ENCODE data around the gene ALG1. TPM values are rescaled to one million over a fixed set of nuclear protein-coding genes. Genes with fewer than 3 reads are reported as not detected.
A peak's percentile ranks its signal among the peaks of the same experiment; 100 is the strongest.

Gene ALG1
- total and polyA plus RNA-seq, 7 experiments from 2014 or later = 12.9 to 29.1 (median 22.1) TPM

DNA sequence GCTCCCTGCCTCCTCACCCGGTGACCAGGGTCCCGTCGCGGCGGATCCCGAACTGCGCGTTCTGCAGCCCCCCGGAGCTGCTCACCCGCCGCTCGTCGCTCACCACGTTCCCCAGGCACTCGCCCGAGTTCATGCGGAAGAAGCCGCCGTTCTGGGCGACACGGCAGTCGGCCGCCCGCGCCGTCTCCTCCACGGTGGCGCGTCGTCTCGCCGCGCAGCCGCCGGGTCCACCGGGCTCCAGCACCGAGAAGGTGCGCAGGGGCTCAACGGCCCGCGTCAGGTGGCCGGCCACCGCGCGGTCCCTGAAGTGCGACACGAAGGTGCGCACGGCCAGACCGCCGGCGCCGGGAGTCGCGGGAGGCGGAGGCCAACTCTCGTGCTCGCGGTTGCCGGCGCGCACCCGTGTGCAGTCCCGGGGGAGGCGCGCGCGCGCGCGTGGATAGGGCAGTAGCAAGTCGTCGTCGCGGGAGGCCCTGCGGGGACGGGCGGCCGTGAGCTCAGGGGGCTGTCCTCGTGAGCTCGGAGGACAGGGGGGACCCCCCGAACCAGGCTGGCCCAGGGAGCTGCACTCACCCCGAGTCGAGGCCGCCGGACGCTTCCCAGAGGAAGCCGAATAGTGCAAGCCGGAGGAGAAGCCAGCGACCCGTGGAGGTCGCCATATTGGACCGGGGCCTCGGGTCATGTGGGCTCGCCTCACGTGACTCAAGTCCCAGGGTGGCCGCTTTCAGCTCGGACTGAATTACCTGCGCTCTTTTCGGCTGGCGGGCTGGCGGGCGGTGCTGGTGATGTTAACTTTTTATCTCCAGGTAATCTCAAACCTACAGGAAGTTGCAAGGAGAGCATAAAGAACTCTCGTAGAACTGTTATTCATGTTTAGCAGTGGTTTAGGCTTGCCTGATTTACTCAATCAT is 38.1 kb upstream of the ALG1 start, which contains the start of gene NAGPA:
NAGPA (minus strand) TSS at position 680 of the 911 bp plus-strand sequence; CDS start at position 659, 21 bp downstream.
- peaks cover 17 to 33% (median 23%) of the 10 kb centered on the region in 7 donors for H3K4me1 Mint-ChIP-seq
- ChIA-PET CTCF (no interaction called here), POLR2A (interaction anchor here (0.6 to 3.0 kb wide), 12 partner anchors 9 to 535 kb away, joined by 3 to 30 read pairs (median 4); partner anchors contain the start of genes ALG1, ANKS3 and DNAAF8)
- intact Hi-C loops (cut with micrococcal nuclease) = loop anchor here (1.0 to 5.0 kb wide), 7 partner anchors 37 to 231 kb away; partner anchors contain the start of genes ALG1 (in 2 of the 2), EEF2KMT (in 2 of the 2), GLYR1 (in 2 of the 2) and UBN1 (in 2 of the 2)
- H3K4me3 ChIP-seq (ENCODE audit: low read length) = peak within 1 kb of the TSS; percentile 80
- peaks cover 17 to 18% of the 10 kb centered on the region in 2 donors for H3K4me1 ChIP-seq (ENCODE audit: control insufficient read depth in 2 of 2, insufficient read depth in 2 of 2, low read length in 2 of 2)
- peaks cover 0 to 22% (median 3%) of the 10 kb centered on the region in 3 experiments for H3K36me3 ChIP-seq (ENCODE audit: control insufficient read depth in 2 of 3, insufficient read depth in 3 of 3, low read length in 3 of 3)
- H3K27me3 Mint-ChIP-seq = no peaks in the 10 kb centered on the region
- no peaks in the 10 kb centered on the region for H3K9me3 Mint-ChIP-seq
- H3K27me3 ChIP-seq (ENCODE audit: control insufficient read depth in 2 of 2, insufficient read depth in 2 of 2, low read length in 2 of 2) = no peaks in the 10 kb centered on the region
- H3K4me3 Mint-ChIP-seq = peak within 1 kb of the TSS; percentile 73 to 94 (median 90)
- H3K9me3 ChIP-seq (ENCODE audit: control insufficient read depth in 2 of 3, low read length in 3 of 3) = no peaks in the 10 kb centered on the region
- peak within 1 kb of the TSS; percentile 68 to 95 (median 91) for H3K27ac Mint-ChIP-seq
- DNase-seq (peak; percentile 68 to 91 (median 87)), ATAC-seq (peak; percentile 93)
- peaks cover 0 to 8% (median 0%) of the 10 kb centered on the region in 5 donors for H3K36me3 Mint-ChIP-seq
- peak within 1 kb of the TSS; percentile 70 for H3K27ac ChIP-seq (ENCODE audit: low read depth, low read length)

DNA sequence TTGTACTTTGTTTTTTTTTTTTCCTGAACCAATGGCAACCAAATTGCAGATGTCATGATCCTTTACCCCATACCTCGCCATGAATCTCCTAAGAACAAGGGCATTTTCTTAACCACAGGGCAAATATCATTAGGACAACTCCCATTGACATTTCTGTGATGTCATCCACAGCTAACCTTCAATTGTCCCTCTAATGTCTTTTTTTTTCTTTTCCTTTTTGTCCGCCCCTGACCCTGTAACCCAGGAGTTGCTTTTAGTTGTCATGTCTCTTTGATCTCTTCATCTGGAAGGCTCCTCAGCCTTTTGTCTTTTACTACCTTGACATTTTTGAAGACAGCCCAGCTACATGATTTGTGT is 37.5 kb upstream of the ALG1 start:
- Histone ChIP-seq H3K27ac (ENCODE audit: low read depth, low read length) (peak overlapping the region; percentile 70), H3K27me3 (ENCODE audit: control insufficient read depth in 2 of 2, insufficient read depth in 2 of 2, low read length in 2 of 2) (no peaks in the 10 kb centered on the region), H3K4me3 (ENCODE audit: low read length) (peak overlapping the region; percentile 80), H3K9me3 (ENCODE audit: control insufficient read depth in 2 of 3, low read length in 3 of 3) (no peaks in the 10 kb centered on the region), H3K36me3 (ENCODE audit: control insufficient read depth in 2 of 3, insufficient read depth in 3 of 3, low read length in 3 of 3) (peaks cover 0 to 15% (median 2%) of the 10 kb centered on the region in 3 experiments), H3K4me1 (ENCODE audit: control insufficient read depth in 2 of 2, insufficient read depth in 2 of 2, low read length in 2 of 2) (peaks cover 17 to 18% of the 10 kb centered on the region in 2 donors)
- POLR2A ChIA-PET = interaction anchor here (0.9 to 3.0 kb wide), 8 partner anchors 13 to 300 kb away, joined by 3 to 30 read pairs (median 4); partner anchors contain the start of genes ALG1, ANKS3 and DNAAF8
- CTCF ChIA-PET = no interaction called here
- no peaks in the 10 kb centered on the region for H3K9me3 Mint-ChIP-seq
- intact Hi-C loops (cut with micrococcal nuclease) = loop anchor here in 1 of 2 donors (5.0 kb wide), 1 partner anchor 63 kb away; the partner anchor contains the start of gene EEF2KMT
- H3K36me3 Mint-ChIP-seq = peaks cover 0 to 4% (median 0%) of the 10 kb centered on the region in 5 donors
- peak overlapping the region; percentile 68 to 95 (median 91) for H3K27ac Mint-ChIP-seq
- no peaks in the 10 kb centered on the region for H3K27me3 Mint-ChIP-seq
- H3K4me1 Mint-ChIP-seq = peaks cover 17 to 33% (median 23%) of the 10 kb centered on the region in 7 donors
- no peak for ATAC-seq
- no peak for DNase-seq
- H3K4me3 Mint-ChIP-seq = peak overlapping the region; percentile 73 to 94 (median 90)

DNA sequence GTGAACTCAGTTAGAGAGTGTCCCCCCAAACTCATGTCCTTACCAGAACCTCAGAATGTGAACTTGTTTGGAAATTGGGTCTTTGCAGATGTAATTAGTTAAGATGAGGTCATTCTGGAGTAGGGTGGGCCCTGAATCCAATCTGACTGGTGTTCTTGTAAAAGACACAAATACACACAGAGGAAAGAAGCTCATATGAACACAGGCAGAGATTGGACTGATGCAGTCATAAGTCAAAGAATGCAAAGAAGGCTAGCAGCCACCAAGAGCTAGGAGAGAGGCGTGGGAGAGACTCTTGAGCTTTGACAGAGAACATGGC is 35.8 kb upstream of the ALG1 start:
- H3K9me3 Mint-ChIP-seq = no peaks in the 10 kb centered on the region
- peak overlapping the region in 2 of 10 donors; percentile 8 to 63 for H3K4me3 Mint-ChIP-seq
- intact Hi-C loops (cut with micrococcal nuclease) = no loop called here
- H3K27me3 Mint-ChIP-seq = no peaks in the 10 kb centered on the region
- Histone ChIP-seq H3K27me3 (ENCODE audit: control insufficient read depth in 2 of 2, insufficient read depth in 2 of 2, low read length in 2 of 2) (no peaks in the 10 kb centered on the region), H3K4me3 (ENCODE audit: low read length) (no peak overlapping the region), H3K9me3 (ENCODE audit: control insufficient read depth in 2 of 3, low read length in 3 of 3) (no peaks in the 10 kb centered on the region), H3K4me1 (ENCODE audit: control insufficient read depth in 2 of 2, insufficient read depth in 2 of 2, low read length in 2 of 2) (peaks cover 17 to 18% of the 10 kb centered on the region in 2 donors), H3K27ac (ENCODE audit: low read depth, low read length) (no peak overlapping the region), H3K36me3 (ENCODE audit: control insufficient read depth in 2 of 3, insufficient read depth in 3 of 3, low read length in 3 of 3) (peaks cover 0 to under 1% (median 0%) of the 10 kb centered on the region in 3 experiments)
- DNase-seq = no peak
- CTCF ChIA-PET = interaction anchor here (0.8 kb wide), 1 partner anchor 789 kb away, joined by 3 read pairs; no protein-coding TSS in a partner anchor
- ATAC-seq = no peak
- peaks cover 17 to 33% (median 23%) of the 10 kb centered on the region in 7 donors for H3K4me1 Mint-ChIP-seq
- POLR2A ChIA-PET = interaction anchor here (1.9 kb wide), 1 partner anchor 36 kb away, joined by 4 read pairs; no protein-coding TSS in a partner anchor
- peaks cover 0 to 4% (median 0%) of the 10 kb centered on the region in 5 donors for H3K36me3 Mint-ChIP-seq
- H3K27ac Mint-ChIP-seq = peak overlapping the region in 2 of 9 donors; percentile 47 to 59

DNA sequence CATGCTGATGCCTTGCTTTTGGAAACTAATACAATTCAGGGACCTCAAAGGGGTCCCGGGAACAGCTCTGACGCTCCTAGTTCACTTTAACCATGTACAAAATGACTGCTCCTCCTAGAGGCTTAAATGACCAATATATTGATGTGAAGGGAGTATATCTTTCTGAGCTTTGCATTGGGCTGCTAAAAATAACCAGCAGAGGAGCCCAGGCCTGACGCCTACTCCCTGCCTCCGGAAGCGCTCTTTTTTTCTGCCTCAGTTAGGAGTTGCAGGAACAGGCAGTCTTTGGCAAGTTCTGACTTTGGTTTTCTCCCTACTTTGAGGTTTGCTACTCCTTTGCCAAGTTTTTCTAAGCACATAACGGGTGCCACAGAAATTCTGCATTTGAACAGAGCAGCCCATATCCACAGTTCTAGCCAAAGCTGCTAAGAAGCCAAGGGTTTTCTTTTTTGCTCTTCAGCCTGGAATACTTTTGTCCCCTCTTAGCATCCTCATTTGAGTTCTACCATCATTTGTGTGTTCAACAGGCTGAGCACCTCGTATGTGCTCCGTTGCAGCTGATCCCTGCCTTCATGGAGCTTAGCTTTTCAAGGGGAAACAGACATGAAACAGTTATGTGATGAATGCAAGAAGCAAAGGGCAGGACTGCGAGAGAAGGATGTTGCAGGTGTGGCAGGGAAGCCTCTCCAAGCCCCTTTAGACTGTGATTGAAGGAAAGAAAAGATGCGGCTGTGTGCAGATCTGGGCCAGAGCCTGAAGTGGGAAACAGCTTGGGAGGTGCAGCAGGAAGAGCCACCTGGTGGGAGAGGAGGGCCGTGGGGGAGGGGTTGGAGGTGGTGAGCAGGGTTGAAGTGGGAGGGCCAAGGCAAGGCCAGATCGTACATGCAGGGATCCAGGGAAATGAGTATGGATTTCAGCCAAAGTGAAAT is 35.2 kb upstream of the ALG1 start:
- no peaks in the 10 kb centered on the region for H3K9me3 Mint-ChIP-seq

DNA sequence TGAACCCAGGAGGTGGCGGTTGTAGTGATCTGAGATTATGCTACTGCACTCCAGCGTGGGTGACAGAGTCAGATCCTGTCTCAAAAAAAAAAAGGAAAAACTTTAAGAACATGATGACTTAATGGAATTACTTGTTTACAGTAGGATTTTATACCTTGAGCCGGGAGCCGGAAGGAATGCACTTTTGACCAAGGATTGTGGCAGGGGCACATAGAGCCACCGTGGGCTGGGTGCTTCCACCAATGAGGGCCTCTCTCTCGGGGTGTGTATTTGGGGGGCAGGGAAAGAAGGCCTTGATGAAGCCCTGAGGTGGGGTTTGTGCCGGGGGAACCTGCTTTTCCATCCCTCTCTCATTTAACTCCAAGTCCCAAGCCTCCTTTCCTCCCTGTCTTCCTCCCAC is 31.2 kb upstream of the ALG1 start:
- no peaks in the 10 kb centered on the region for H3K36me3 ChIP-seq (ENCODE audit: control insufficient read depth in 2 of 3, insufficient read depth in 3 of 3, low read length in 3 of 3)
- peaks cover 0 to 16% (median 4%) of the 10 kb centered on the region in 5 donors for H3K36me3 Mint-ChIP-seq
- H3K4me1 Mint-ChIP-seq = peaks cover 0 to 5% (median 0%) of the 10 kb centered on the region in 7 donors
- H3K4me3 ChIP-seq (ENCODE audit: low read length) = no peak overlapping the region
- H3K9me3 Mint-ChIP-seq = no peaks in the 10 kb centered on the region
- ChIA-PET CTCF (no interaction called here), POLR2A (no interaction called here)
- no peaks in the 10 kb centered on the region for H3K27me3 Mint-ChIP-seq
- DNase-seq = no peak
- no peak overlapping the region for H3K27ac Mint-ChIP-seq
- intact Hi-C loops (cut with micrococcal nuclease) = no loop called here
- no peaks in the 10 kb centered on the region for H3K9me3 ChIP-seq (ENCODE audit: control insufficient read depth in 2 of 3, low read length in 3 of 3)
- H3K4me1 ChIP-seq (ENCODE audit: control insufficient read depth in 2 of 2, insufficient read depth in 2 of 2, low read length in 2 of 2) = no peaks in the 10 kb centered on the region
- ATAC-seq = no peak
- H3K4me3 Mint-ChIP-seq = no peak overlapping the region
- H3K27ac ChIP-seq (ENCODE audit: low read depth, low read length) = no peak overlapping the region
- no peaks in the 10 kb centered on the region for H3K27me3 ChIP-seq (ENCODE audit: control insufficient read depth in 2 of 2, insufficient read depth in 2 of 2, low read length in 2 of 2)

More for the DNA sequence above, 35.2 kb upstream of the ALG1 start:
- H3K4me1 Mint-ChIP-seq = peaks cover 17 to 33% (median 23%) of the 10 kb centered on the region in 7 donors
- H3K4me1 ChIP-seq (ENCODE audit: control insufficient read depth in 2 of 2, insufficient read depth in 2 of 2, low read length in 2 of 2) = peaks cover 17 to 18% of the 10 kb centered on the region in 2 donors
- H3K27ac Mint-ChIP-seq = peak overlapping the region in 1 of 9 donors; percentile 59
- CTCF ChIA-PET = interaction anchor here (0.8 kb wide), 1 partner anchor 789 kb away, joined by 3 read pairs; no protein-coding TSS in a partner anchor
- H3K27me3 Mint-ChIP-seq = no peaks in the 10 kb centered on the region
- H3K27ac ChIP-seq (ENCODE audit: low read depth, low read length) = no peak overlapping the region
- no peaks in the 10 kb centered on the region for H3K9me3 ChIP-seq (ENCODE audit: control insufficient read depth in 2 of 3, low read length in 3 of 3)
- no peak overlapping the region for H3K4me3 Mint-ChIP-seq
- intact Hi-C loops (cut with micrococcal nuclease) = no loop called here
- H3K36me3 ChIP-seq (ENCODE audit: control insufficient read depth in 2 of 3, insufficient read depth in 3 of 3, low read length in 3 of 3) = no peaks in the 10 kb centered on the region
- ATAC-seq (no peak), DNase-seq (no peak)
- no peaks in the 10 kb centered on the region for H3K27me3 ChIP-seq (ENCODE audit: control insufficient read depth in 2 of 2, insufficient read depth in 2 of 2, low read length in 2 of 2)
- POLR2A ChIA-PET = interaction anchor here (1.9 kb wide), 1 partner anchor 36 kb away, joined by 4 read pairs; no protein-coding TSS in a partner anchor
- peaks cover 0 to 1% (median 0%) of the 10 kb centered on the region in 5 donors for H3K36me3 Mint-ChIP-seq
- no peak overlapping the region for H3K4me3 ChIP-seq (ENCODE audit: low read length)

DNA sequence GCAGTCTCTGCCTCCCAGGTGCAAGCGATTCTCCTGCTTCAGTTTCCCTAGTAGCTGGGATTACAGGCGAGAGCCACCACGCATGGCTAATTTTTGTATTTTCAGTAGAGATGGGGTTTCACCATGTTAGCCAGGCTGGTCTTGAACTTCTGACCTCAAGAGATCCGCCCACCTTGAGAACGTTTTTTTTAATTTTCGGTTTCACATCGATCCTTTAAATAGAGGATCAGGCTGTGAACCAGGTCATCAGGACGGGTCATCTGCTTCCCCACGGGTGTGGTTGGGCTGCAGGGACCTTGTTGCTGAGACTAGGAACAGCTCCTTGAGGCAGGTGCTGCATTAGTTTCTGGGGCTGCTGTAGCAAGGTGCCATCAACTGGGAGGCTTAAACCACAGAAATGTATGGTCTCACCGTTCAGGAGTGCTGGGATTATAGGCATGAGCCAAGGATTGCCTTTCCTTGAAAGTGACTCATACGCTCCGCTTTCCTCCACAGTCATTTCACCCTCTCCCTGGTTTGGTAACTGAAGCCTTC is 30.0 kb upstream of the ALG1 start:
- Mint-ChIP-seq H3K9me3 (no peaks in the 10 kb centered on the region), H3K4me1 (peaks cover 0 to 2% (median 0%) of the 10 kb centered on the region in 7 donors), H3K27ac (no peak overlapping the region), H3K27me3 (no peaks in the 10 kb centered on the region), H3K4me3 (no peak overlapping the region), H3K36me3 (peaks cover 0 to 19% (median 6%) of the 10 kb centered on the region in 5 donors)
- CTCF ChIA-PET = no interaction called here
- H3K27ac ChIP-seq (ENCODE audit: low read depth, low read length) = no peak overlapping the region
- no peaks in the 10 kb centered on the region for H3K4me1 ChIP-seq (ENCODE audit: control insufficient read depth in 2 of 2, insufficient read depth in 2 of 2, low read length in 2 of 2)
- H3K9me3 ChIP-seq (ENCODE audit: control insufficient read depth in 2 of 3, low read length in 3 of 3) = no peaks in the 10 kb centered on the region
- H3K27me3 ChIP-seq (ENCODE audit: control insufficient read depth in 2 of 2, insufficient read depth in 2 of 2, low read length in 2 of 2) = no peaks in the 10 kb centered on the region
- H3K4me3 ChIP-seq (ENCODE audit: low read length) = no peak overlapping the region
- DNase-seq (no peak), ATAC-seq (no peak)
- POLR2A ChIA-PET = no interaction called here
- H3K36me3 ChIP-seq (ENCODE audit: control insufficient read depth in 2 of 3, insufficient read depth in 3 of 3, low read length in 3 of 3) = no peaks in the 10 kb centered on the region
- intact Hi-C loops (cut with micrococcal nuclease) = no loop called here
